CD14-positive monocyte (primary cell): ENCODE results near the gene DNAH2. TPM values are rescaled to one million over a fixed set of nuclear protein-coding genes. Genes with fewer than 3 reads are reported as not detected.
"Not testable (repeated sequence)": the region's sequence is repeated elsewhere in the genome, so short reads cannot be mapped to it uniquely, and the experiment has no call there.

Source experiments
- DNase-seq, 3 donors: peaks; one replicate each; pipeline ENCODE4 v3.0.0-alpha.2; 2011 to 2022
- H2AFZ ChIP-seq: 2 replicates; pipeline ENCODE4 v1.6.0; 2012; ENCODE audit warnings: mild to moderate bottlenecking, low read depth, low read length, inconsistent platforms; ENCODE audit not compliant: insufficient read depth, poor library complexity, severe bottlenecking
- H3K27ac ChIP-seq, 2 donors: 1 replicate in 1 of 2; 2 replicates in 1 of 2; pipeline ENCODE4 v1.5.1; 2012 to 2013; ENCODE audit warnings: low read length in 2 of 2, control low read depth in 1 of 2, inconsistent platforms in 1 of 2, low read depth in 1 of 2, mild to moderate bottlenecking in 1 of 2
- H3K27me3 ChIP-seq, 2 donors: one replicate each; pipeline versions ENCODE4 v1.6.0 to v1.6.1; 2011 to 2013; ENCODE audit warnings: low read length in 2 of 2; ENCODE audit not compliant: control insufficient read depth in 2 of 2, insufficient read depth in 2 of 2
- H3K36me3 ChIP-seq, 2 donors: replicated peaks in 1 of 2; 1 replicate in 1 of 2; 2 replicates in 1 of 2; pipeline versions ENCODE4 v1.5.1 to v1.6.1; 2012 to 2013; ENCODE audit warnings: low read length in 2 of 2, control low read depth in 1 of 2, inconsistent platforms in 1 of 2, mild to moderate bottlenecking in 1 of 2; ENCODE audit not compliant: insufficient read depth in 2 of 2, control insufficient read depth in 1 of 2
- H3K4me1 ChIP-seq, 2 donors: 1 replicate in 1 of 2; 2 replicates in 1 of 2; pipeline versions ENCODE4 v1.5.1 to v1.6.1; 2012 to 2013; ENCODE audit warnings: low read length in 2 of 2, control low read depth in 1 of 2, inconsistent platforms in 1 of 2, mild to moderate bottlenecking in 1 of 2, moderate library complexity in 1 of 2; ENCODE audit not compliant: insufficient read depth in 2 of 2, control insufficient read depth in 1 of 2
- H3K4me2 ChIP-seq: replicated peaks from 2 replicates; pipeline ENCODE3; 2012; ENCODE audit warnings: low read length, moderate library complexity, mild to moderate bottlenecking; ENCODE audit not compliant: poor library complexity, severe bottlenecking; ENCODE audit errors: extremely low read depth
- H3K4me3 ChIP-seq, 3 experiments: fragments of 200-600 bp in 1 of 3; sonication (generic) in 1 of 3; replicated peaks in 1 of 3; 1 replicate in 2 of 3; 2 replicates in 1 of 3; pipeline ENCODE4 v1.5.1; 2011 to 2013; ENCODE audit warnings: low read length in 3 of 3, mild to moderate bottlenecking in 3 of 3, control low read depth in 2 of 3, low read depth in 2 of 3, inconsistent platforms in 1 of 3, moderate library complexity in 1 of 3
- H3K79me2 ChIP-seq: 2 replicates; pipeline ENCODE4 v1.6.0; 2012; ENCODE audit warnings: mild to moderate bottlenecking, control low read depth, inconsistent platforms, low read length, moderate library complexity; ENCODE audit not compliant: insufficient read depth
- H3K9ac ChIP-seq: 2 replicates; pipeline ENCODE4 v1.6.0; 2017; ENCODE audit warnings: low read length, mild to moderate bottlenecking; ENCODE audit not compliant: insufficient read depth, poor library complexity, severe bottlenecking
- H3K9me3 ChIP-seq, 2 donors: replicated peaks in 1 of 2; 1 replicate in 1 of 2; 2 replicates in 1 of 2; pipeline versions ENCODE4 v1.5.1 to v1.6.1; 2012 to 2013; ENCODE audit warnings: low read length in 2 of 2, control low read depth in 1 of 2; ENCODE audit not compliant: control insufficient read depth in 1 of 2, insufficient read depth in 1 of 2
- H4K20me1 ChIP-seq: 2 replicates; pipeline ENCODE4 v1.6.0; 2012; ENCODE audit warnings: mild to moderate bottlenecking, low read length, control low read depth, moderate library complexity; ENCODE audit not compliant: insufficient read depth
- H3K27ac Mint-ChIP-seq, 7 donors: one replicate each; pipeline ENCODE4 v1.8.0; 2020; ENCODE audit warnings: mild to moderate bottlenecking in 7 of 7, mixed read lengths in 7 of 7, moderate library complexity in 6 of 7, inconsistent platforms in 2 of 7
- H3K27me3 Mint-ChIP-seq, 3 donors: one replicate each; pipeline ENCODE4 v1.8.0; 2021 to 2022; ENCODE audit warnings: low read depth in 3 of 3, mild to moderate bottlenecking in 3 of 3, mixed read lengths in 3 of 3, moderate library complexity in 3 of 3, inconsistent platforms in 1 of 3
- H3K36me3 Mint-ChIP-seq, 2 donors: one replicate each; pipeline ENCODE4 v1.8.0; 2020; ENCODE audit warnings: mixed read lengths in 2 of 2, inconsistent platforms in 1 of 2, mild to moderate bottlenecking in 1 of 2
- H3K4me1 Mint-ChIP-seq: one replicate; pipeline ENCODE4 v1.8.0; 2020; ENCODE audit warnings: mild to moderate bottlenecking, mixed read lengths
- H3K4me3 Mint-ChIP-seq, 2 donors: one replicate each; pipeline ENCODE4 v1.8.0; 2020; ENCODE audit warnings: mild to moderate bottlenecking in 2 of 2, mixed read lengths in 2 of 2, moderate library complexity in 1 of 2
- H3K9me3 Mint-ChIP-seq, 7 donors: one replicate each; pipeline ENCODE4 v1.8.0; 2020 to 2022; ENCODE audit warnings: mixed read lengths in 7 of 7, mild to moderate bottlenecking in 6 of 7, moderate library complexity in 6 of 7, inconsistent platforms in 2 of 7
- CTCF ChIP-seq: fragments of 200-600 bp; IDR thresholded peaks from one replicate; pipeline ENCODE4 v1.8.0; 2022; ENCODE audit warnings: antibody characterized with exemption, mild to moderate bottlenecking
- WGBS: methylation state at CpG from one replicate; pipeline ENCODE4 v1.1.5; 2013; ENCODE audit warnings: missing lambda C conversion rate; ENCODE audit not compliant: insufficient coverage; 5-methylcytosine and 5-hydroxymethylcytosine counted together
- intact Hi-C, 2 donors: fragments of 100-400 bp; cut with micrococcal nuclease; formaldehyde crosslinking; loops; one replicate each; pipeline versions ENCODE4 v1.15.0 to v1.15.1; 2023
- polyA plus RNA-seq, 3 donors: library from polyadenylated mRNA; depleted of rRNA in 1 of 3; unstranded in 2 of 3; stranded (reverse) in 1 of 3; fragments of 300-500 nt in 2 of 3; fragments of >200 nt in 1 of 3; fragmentation: Illumina TruSeq in 2 of 3; gene quantifications; 1 replicate in 2 of 3; 2 replicates in 1 of 3; pipeline ENCODE4 v1.2.3, GENCODE V29; 2012 to 2021

The DNAH2 gene
- polyA plus RNA-seq, 3 donors = 0.03 to 0.15 TPM; not detected in 1

DNA sequence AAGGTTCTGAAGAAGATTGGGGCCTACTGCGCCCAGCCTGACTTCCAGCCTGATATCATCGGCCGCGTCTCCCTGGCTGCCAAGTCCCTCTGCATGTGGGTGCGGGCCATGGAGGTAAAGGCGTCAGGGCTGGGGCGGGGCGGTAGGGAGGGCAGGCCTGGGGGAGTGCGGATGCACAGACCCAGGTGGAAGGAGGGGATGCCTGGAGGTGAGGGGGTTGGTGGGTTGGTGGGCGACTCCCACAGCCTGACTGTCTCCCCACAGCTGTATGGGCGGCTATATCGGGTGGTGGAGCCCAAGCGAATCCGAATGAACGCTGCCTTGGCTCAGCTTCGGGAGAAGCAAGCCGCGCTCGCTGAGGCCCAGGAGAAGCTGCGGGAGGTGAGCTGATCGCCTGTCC, 89.7 kb downstream of the DNAH2 start:
- Histone ChIP-seq H4K20me1 (no peaks in the 10 kb centered on the region), H3K27ac (no peak overlapping the region), H3K36me3 (no peaks in the 10 kb centered on the region), H3K9me3 (no peaks in the 10 kb centered on the region), H3K79me2 (no peaks in the 10 kb centered on the region), H3K9ac (no peak overlapping the region), H3K27me3 (no peaks in the 10 kb centered on the region), H3K4me3 (no peak overlapping the region), H2AFZ (no peak overlapping the region), H3K4me1 (peaks cover 10 to 19% of the 10 kb centered on the region in 2 donors), H3K4me2 (no peak overlapping the region)
- peaks cover 1 to 12% (median 5%) of the 10 kb centered on the region in 3 donors for H3K27me3 Mint-ChIP-seq
- no peaks in the 10 kb centered on the region for H3K9me3 Mint-ChIP-seq
- H3K4me1 Mint-ChIP-seq = peaks cover 13% of the 10 kb centered on the region
- DNase-seq = no peak
- intact Hi-C loops = no loop called here
- WGBS = 97% methylated on average over 19 of the region's 21 CpGs
- no peak for TF ChIP-seq CTCF
- peak overlapping the region in 1 of 7 donors; percentile 11 for H3K27ac Mint-ChIP-seq
- H3K36me3 Mint-ChIP-seq = no peaks in the 10 kb centered on the region
- no peak overlapping the region for H3K4me3 Mint-ChIP-seq

DNA sequence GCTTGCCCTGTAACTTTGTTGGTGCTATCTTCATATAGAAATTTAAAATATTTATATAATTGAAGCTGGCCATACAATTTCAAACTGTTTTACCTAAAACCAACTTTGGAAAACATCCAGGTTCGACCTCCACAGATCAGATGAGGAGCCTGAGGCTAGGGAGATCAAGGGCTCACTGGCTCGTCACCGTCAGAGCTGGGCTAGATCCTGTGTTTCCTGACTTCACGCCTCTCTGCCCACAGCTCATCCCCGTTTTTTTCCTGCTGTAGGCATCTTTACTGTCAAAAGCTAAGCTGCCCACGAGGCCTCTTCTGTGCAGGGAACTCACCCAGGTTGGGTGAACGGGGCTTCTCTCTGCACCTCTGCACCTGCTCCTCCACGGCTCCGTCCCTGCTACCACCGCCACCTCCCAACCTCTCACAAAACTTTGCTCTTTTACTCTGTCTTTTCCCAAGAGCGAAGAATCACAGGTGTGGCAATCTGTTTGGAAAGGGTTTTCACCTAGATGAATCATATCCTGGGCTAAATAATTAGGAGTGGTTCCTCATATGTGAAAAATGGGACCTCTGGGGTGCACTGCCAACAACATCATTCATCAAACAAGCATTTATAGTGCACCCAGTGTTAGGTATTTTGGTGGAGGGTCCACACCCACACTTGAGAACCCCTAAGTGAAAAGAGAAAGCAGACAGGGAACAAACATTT, 91.7 kb downstream of the DNAH2 start:
- DNase-seq = no peak
- WGBS = 87% methylated on average over 6 of the region's 11 CpGs
- H3K27ac ChIP-seq = no peak overlapping the region
- Mint-ChIP-seq H3K27me3 (peaks cover 0 to 6% (median 3%) of the 10 kb centered on the region in 3 donors), H3K4me3 (no peak overlapping the region), H3K4me1 (peaks cover 13% of the 10 kb centered on the region), H3K27ac (no peak overlapping the region), H3K9me3 (no peaks in the 10 kb centered on the region), H3K36me3 (no peaks in the 10 kb centered on the region)
- intact Hi-C loops = no loop called here
- no peak overlapping the region for H3K4me3 ChIP-seq
- no peaks in the 10 kb centered on the region for H3K36me3 ChIP-seq
- no peaks in the 10 kb centered on the region for H3K27me3 ChIP-seq
- H3K4me2 ChIP-seq = no peak overlapping the region
- H3K9me3 ChIP-seq = no peaks in the 10 kb centered on the region
- H3K4me1 ChIP-seq = peaks cover 10 to 19% of the 10 kb centered on the region in 2 donors
- no peak for TF ChIP-seq CTCF
- H3K9ac ChIP-seq = no peak overlapping the region
- no peaks in the 10 kb centered on the region for H4K20me1 ChIP-seq
- no peaks in the 10 kb centered on the region for H3K79me2 ChIP-seq
- no peak overlapping the region for H2AFZ ChIP-seq

DNA sequence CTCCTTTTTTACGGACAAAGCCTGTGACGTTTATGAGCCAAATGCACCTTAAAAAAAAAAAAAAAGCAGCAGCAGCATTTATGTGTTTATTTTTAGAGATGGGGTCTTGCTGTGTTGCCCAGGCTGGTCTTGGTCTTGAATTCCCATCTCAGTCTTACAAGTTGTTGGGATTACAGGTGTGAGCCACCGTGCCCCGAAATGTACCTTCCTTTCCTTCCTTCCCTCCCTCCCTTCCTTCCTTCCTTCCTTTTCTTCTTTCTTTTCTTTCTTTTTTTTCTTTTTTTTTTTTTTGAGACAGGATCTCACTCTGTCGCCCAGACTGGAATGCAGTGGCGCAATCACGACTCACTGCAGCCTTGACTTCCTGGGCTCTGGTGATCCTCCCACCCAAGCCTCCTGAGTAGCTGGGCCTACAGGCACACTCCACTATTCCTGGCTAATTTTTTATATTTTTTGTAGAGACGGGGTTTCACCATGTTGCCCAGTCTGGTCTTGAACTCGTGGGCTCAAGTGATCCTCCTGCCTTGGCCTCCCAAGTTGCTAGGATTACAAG, 92.3 kb downstream of the DNAH2 start:
- 70% methylated on average over 5 of the region's 9 CpGs for WGBS
- H3K36me3 Mint-ChIP-seq, H3K4me3 Mint-ChIP-seq, H3K27ac Mint-ChIP-seq, H3K4me3 ChIP-seq, H3K27me3 Mint-ChIP-seq, H3K79me2 ChIP-seq, H3K27ac ChIP-seq, intact Hi-C loops, H3K9me3 Mint-ChIP-seq, H3K9me3 ChIP-seq, H2AFZ ChIP-seq, H3K36me3 ChIP-seq, H3K9ac ChIP-seq, H3K27me3 ChIP-seq, H4K20me1 ChIP-seq, H3K4me2 ChIP-seq, DNase-seq: not testable (repeated sequence)
- peaks cover 13% of the 10 kb centered on the region for H3K4me1 Mint-ChIP-seq
- H3K4me1 ChIP-seq = peaks cover 10 to 19% of the 10 kb centered on the region in 2 donors
